K562 (cell line): ENCODE data around the gene ZNF177. TPM values are rescaled to one million over a fixed set of nuclear protein-coding genes. Genes with fewer than 3 reads are reported as not detected.
A peak's percentile ranks its signal among the peaks of the same experiment; 100 is the strongest.

Experiments
- ATAC-seq: fragments of 200-7000 bp; cut with Tn5 transposase; 3 replicates; pipeline ENCODE4 v1.9.1; 2020; ENCODE audit warnings: moderate library complexity
- BruUV-seq: library from RNA; stranded (reverse); fragments of 400-500 nt; replicated peaks from 2 replicates; lab custom pipeline; 2021; lab: Mats Ljungman, UMichigan
- CTCF ChIA-PET: fragments of 300-600 bp; formaldehyde crosslinking; extraction: SDS; loops from one replicate; lab custom pipeline; 2021; ENCODE audit warnings: low intra/inter-chr PET ratio; lab: Yijun Ruan, JAX
- POLR2A ChIA-PET: fragments of 300-600, 350-650 bp; sonication (Branson Sonifier 250); formaldehyde crosslinking; extraction: SDS; loops from one replicate; lab custom pipeline; 2021; ENCODE audit warnings: antibody characterized with exemption, inconsistent platforms; lab: Yijun Ruan, JAX
- DNase-seq, 4 experiments: peaks; one replicate each; pipeline versions ENCODE4 v3.0.0 to v3.0.0-alpha.2; 2011 to 2018; ENCODE audit warnings: low spot score in 3 of 4, mixed read lengths in 3 of 4; ENCODE audit errors: extremely low read depth in 1 of 4
- FAIRE-seq: peaks from 2 replicates; lab custom pipeline; 2011; peaks lifted over from hg19 to GRCh38; lab: Jason Lieb, UNC
- H2AFZ ChIP-seq: 2 replicates; pipeline ENCODE4 v1.6.0; 2011; ENCODE audit warnings: low read depth, low read length, control low read depth, inconsistent platforms
- H3K27ac ChIP-seq: fragments of 200-600 bp; 3 replicates; pipeline ENCODE4 v1.8.0; 2011; ENCODE audit warnings: low read depth, mild to moderate bottlenecking, control low read depth, inconsistent platforms, low read length, moderate library complexity, mixed read lengths; ENCODE audit errors: extremely low read depth
- H3K27me3 ChIP-seq, 2 experiments: fragments of 300-600 bp in 1 of 2; 2 replicates in 1 of 2; 3 replicates in 1 of 2; pipeline versions ENCODE4 v1.6.0 to v1.8.0; 2011; ENCODE audit warnings: inconsistent platforms in 2 of 2, low read length in 2 of 2, mild to moderate bottlenecking in 1 of 2, mixed read lengths in 1 of 2, moderate library complexity in 1 of 2; ENCODE audit not compliant: control insufficient read depth in 2 of 2, insufficient read depth in 2 of 2
- H3K36me3 ChIP-seq: fragments of 300-600 bp; 3 replicates; pipeline ENCODE4 v1.8.0; 2011; ENCODE audit warnings: mild to moderate bottlenecking, low read length, inconsistent platforms; ENCODE audit not compliant: control insufficient read depth, insufficient read depth
- H3K4me1 ChIP-seq, 2 experiments: fragments of 200-600 bp in 1 of 2; replicated peaks in 1 of 2; 2 replicates in 1 of 2; 3 replicates in 1 of 2; pipeline versions ENCODE4 v1.5.1 to v1.8.0; 2011; ENCODE audit warnings: inconsistent platforms in 2 of 2, low read length in 2 of 2, mild to moderate bottlenecking in 1 of 2, mixed read lengths in 1 of 2, moderate library complexity in 1 of 2; ENCODE audit not compliant: control insufficient read depth in 2 of 2, insufficient read depth in 2 of 2
- H3K4me2 ChIP-seq: 2 replicates; pipeline ENCODE4 v1.6.1; 2011; ENCODE audit warnings: low read length, control low read depth, inconsistent platforms, mixed read lengths; ENCODE audit not compliant: insufficient read depth
- H3K4me3 ChIP-seq: fragments of 200-600 bp; sonication (generic), shearing (Covaris generic); 2 replicates; pipeline ENCODE4 v1.5.1; 2016; ENCODE audit warnings: control low read depth, inconsistent platforms
- H3K79me2 ChIP-seq: fragments of 200-600 bp; 3 replicates; pipeline ENCODE4 v1.8.0; 2011; ENCODE audit warnings: low read length, inconsistent platforms; ENCODE audit not compliant: control insufficient read depth, insufficient read depth
- H3K9ac ChIP-seq, 2 experiments: 2 replicates each; pipeline versions ENCODE4 v1.6.0 to v1.6.1; 2011; ENCODE audit warnings: low read depth in 2 of 2, low read length in 2 of 2, control low read depth in 1 of 2, inconsistent platforms in 1 of 2, mild to moderate bottlenecking in 1 of 2, mixed read lengths in 1 of 2; ENCODE audit not compliant: insufficient read depth in 1 of 2
- H3K9me1 ChIP-seq: one replicate; pipeline ENCODE4 v1.6.0; 2011; ENCODE audit warnings: inconsistent platforms, mild to moderate bottlenecking, low read length, moderate library complexity; ENCODE audit not compliant: control insufficient read depth, insufficient read depth
- H3K9me3 ChIP-seq: replicated peaks from 2 replicates; pipeline ENCODE4 v1.5.1; 2011; ENCODE audit warnings: low read depth, low read length, inconsistent platforms; ENCODE audit not compliant: control insufficient read depth, insufficient read depth
- H4K20me1 ChIP-seq: replicated peaks from 2 replicates; pipeline ENCODE4 v1.6.1; 2011; ENCODE audit warnings: low read length, inconsistent platforms, mixed read lengths; ENCODE audit not compliant: control insufficient read depth, insufficient read depth
- CBX5 ChIP-seq: IDR thresholded peaks from 2 replicates; pipeline ENCODE4 v1.6.1; 2014; ENCODE audit warnings: low read depth, borderline replicate concordance
- ZNF507 ChIP-seq: conservative IDR thresholded peaks from 2 replicates; pipeline ENCODE4 v1.6.1; 2017; ENCODE audit warnings: missing genetic modification characterization, missing compliant biosample characterization
- ZNF707 ChIP-seq: fragments of 250-450 bp; sonication (Bioruptor Pico); conservative IDR thresholded peaks from 2 replicates; pipeline ENCODE4 v1.8.0; 2022; ENCODE audit warnings: inconsistent platforms, mild to moderate bottlenecking, moderate library complexity
- in situ Hi-C: fragments of 300-500 bp; cut with MboI; formaldehyde crosslinking; loops from 4 replicates; pipeline ENCODE4 v1.15.0; 2018; ENCODE audit warnings: inconsistent platforms, mixed read lengths
- intact Hi-C: fragments of 100-400 bp; cut with micrococcal nuclease; formaldehyde crosslinking; loops from 2 replicates; pipeline ENCODE4 v1.14.2; 2022
- polyA plus RNA-seq, 8 experiments: library from polyadenylated mRNA; depleted of rRNA in 4 of 8; stranded (reverse) in 5 of 8; unstranded in 3 of 8; fragments of >200 nt; fragmentation: Nextera tagmentation in 2 of 8; fragmentation: Illumina TruSeq in 1 of 8; extraction: Ambion mirVana in 2 of 8; extraction: Trizol in 1 of 8; gene quantifications; 2 replicates each; pipeline versions ENCODE4 v1.2.1 to v1.2.3, GENCODE V29; 2011 to 2014; ENCODE audit warnings: inconsistent platforms in 1 of 8, missing spikeins in 1 of 8
- total RNA-seq, 7 experiments: library from RNA; depleted of rRNA in 6 of 7; stranded (reverse); fragments of >200 nt in 6 of 7; fragmentation: Illumina TruSeq in 2 of 7; extraction: Trizol in 2 of 7; gene quantifications; 2 replicates each; pipeline versions ENCODE4 v1.2.1 to v1.2.3, GENCODE V29; 2011 to 2021; ENCODE audit warnings: low replicate concordance in 1 of 7
- TF ChIP-seq, protein P1 (sequence below): fragments of 250-450 bp; sonication (Bioruptor Pico); IDR thresholded peaks from 2 replicates; pipeline ENCODE4 v1.8.0; 2021; ENCODE audit warnings: borderline replicate concordance, mild to moderate bottlenecking, moderate library complexity; ENCODE audit not compliant: poor library complexity, severe bottlenecking
- TF ChIP-seq, protein P2 (sequence below): fragments of 450-650 bp; conservative IDR thresholded peaks from 2 replicates; pipeline ENCODE4 v1.6.1; 2016; ENCODE audit warnings: missing genetic modification characterization, low read depth, mild to moderate bottlenecking, control low read depth, missing compliant biosample characterization
- TF ChIP-seq, protein P3 (sequence below): fragments of 450-650 bp; IDR thresholded peaks from 2 replicates; pipeline ENCODE4 v1.6.1; 2018; ENCODE audit warnings: mild to moderate bottlenecking, low read depth; ENCODE audit not compliant: partially characterized antibody

ZNF177 gene
- total and polyA plus RNA-seq, 9 of the 15 experiments (the other 6 are each of a cell fraction or from before 2014, with no cell fraction given) = 0.25 to 1.8 (median 1.1) TPM

DNA sequence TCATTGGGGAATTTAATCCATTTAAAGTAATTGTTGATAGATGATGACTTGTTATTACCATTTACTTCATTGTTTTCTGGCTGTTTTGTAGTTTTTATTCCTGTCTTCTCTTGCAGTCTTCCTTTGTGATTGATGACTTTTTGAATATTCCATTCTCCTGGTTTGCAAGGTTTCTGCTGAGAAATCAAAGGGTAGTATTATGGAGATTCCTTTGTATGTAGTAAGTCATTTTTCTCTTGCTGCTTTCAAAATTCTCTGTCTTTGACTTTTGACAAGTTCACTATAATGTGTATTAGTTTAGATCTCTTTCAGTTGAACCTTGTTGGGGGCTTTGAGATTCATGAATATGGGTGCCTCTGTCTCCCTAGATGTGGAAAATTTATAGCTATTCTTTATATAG is 32.8 kb upstream of the ZNF177 start:
- intact Hi-C loops = no loop called here
- no TSS peak for BruUV-seq
- no peak for DNase-seq
- H3K4me2 ChIP-seq = no peak overlapping the region
- H2AFZ ChIP-seq = no peak overlapping the region
- TF ChIP-seq, protein P1, sequence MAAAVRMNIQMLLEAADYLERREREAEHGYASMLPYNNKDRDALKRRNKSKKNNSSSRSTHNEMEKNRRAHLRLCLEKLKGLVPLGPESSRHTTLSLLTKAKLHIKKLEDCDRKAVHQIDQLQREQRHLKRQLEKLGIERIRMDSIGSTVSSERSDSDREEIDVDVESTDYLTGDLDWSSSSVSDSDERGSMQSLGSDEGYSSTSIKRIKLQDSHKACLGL (CRISPR knock-in tag) = no peak
- TF ChIP-seq ZNF707 (no peak), ZNF507 (tag) (peak; percentile 42), CBX5 (0 out of 2 replicates have a peak, but pooled peaks have one; percentile 33)
- TF ChIP-seq, protein P2, sequence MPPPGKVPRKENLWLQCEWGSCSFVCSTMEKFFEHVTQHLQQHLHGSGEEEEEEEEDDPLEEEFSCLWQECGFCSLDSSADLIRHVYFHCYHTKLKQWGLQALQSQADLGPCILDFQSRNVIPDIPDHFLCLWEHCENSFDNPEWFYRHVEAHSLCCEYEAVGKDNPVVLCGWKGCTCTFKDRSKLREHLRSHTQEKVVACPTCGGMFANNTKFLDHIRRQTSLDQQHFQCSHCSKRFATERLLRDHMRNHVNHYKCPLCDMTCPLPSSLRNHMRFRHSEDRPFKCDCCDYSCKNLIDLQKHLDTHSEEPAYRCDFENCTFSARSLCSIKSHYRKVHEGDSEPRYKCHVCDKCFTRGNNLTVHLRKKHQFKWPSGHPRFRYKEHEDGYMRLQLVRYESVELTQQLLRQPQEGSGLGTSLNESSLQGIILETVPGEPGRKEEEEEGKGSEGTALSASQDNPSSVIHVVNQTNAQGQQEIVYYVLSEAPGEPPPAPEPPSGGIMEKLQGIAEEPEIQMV = no peak
- TF ChIP-seq, protein P3, sequence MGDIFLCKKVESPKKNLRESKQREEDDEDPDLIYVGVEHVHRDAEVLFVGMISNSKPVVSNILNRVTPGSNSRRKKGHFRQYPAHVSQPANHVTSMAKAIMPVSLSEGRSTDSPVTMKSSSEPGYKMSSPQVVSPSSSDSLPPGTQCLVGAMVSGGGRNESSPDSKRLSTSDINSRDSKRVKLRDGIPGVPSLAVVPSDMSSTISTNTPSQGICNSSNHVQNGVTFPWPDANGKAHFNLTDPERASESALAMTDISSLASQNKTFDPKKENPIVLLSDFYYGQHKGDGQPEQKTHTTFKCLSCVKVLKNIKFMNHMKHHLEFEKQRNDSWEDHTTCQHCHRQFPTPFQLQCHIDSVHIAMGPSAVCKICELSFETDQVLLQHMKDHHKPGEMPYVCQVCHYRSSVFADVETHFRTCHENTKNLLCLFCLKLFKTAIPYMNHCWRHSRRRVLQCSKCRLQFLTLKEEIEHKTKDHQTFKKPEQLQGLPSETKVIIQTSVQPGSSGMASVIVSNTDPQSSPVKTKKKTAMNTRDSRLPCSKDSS = peak; percentile 22
- ChIA-PET CTCF (no interaction called here), POLR2A (no interaction called here)
- H3K9me3 ChIP-seq = 0 out of 2 replicates have a peak, but pooled peaks cover 1% of the 10 kb centered on the region
- FAIRE-seq = no peak
- H3K79me2 ChIP-seq = peaks cover 2% of the 10 kb centered on the region; the same call in 1 of the 3 replicates
- no peak overlapping the region for H3K4me3 ChIP-seq
- in situ Hi-C loops = no loop called here
- no peaks in the 10 kb centered on the region for H3K9me1 ChIP-seq
- no peaks in the 10 kb centered on the region for H3K4me1 ChIP-seq
- H3K9ac ChIP-seq = no peak overlapping the region
- H3K36me3 ChIP-seq = no peaks in the 10 kb centered on the region; the same call in 2 of the 3 replicates
- no peaks in the 10 kb centered on the region for H4K20me1 ChIP-seq
- H3K27ac ChIP-seq = no peak overlapping the region
- no peak for ATAC-seq
- no peaks in the 10 kb centered on the region for H3K27me3 ChIP-seq
